GM10266 (cell line): ENCODE data around the gene ZSWIM6.

Experiments
- DNase-seq: peaks from one replicate; pipeline ENCODE4 v3.0.0; 2012; ENCODE audit errors: extremely low spot score
- TF ChIP-seq, protein P1 (sequence below): IDR thresholded peaks from 2 replicates; pipeline ENCODE4 v1.5.1; 2012; ENCODE audit warnings: mild to moderate bottlenecking, low read depth; ENCODE audit not compliant: control insufficient read depth, insufficient read depth; ENCODE audit errors: missing control alignments

The ZSWIM6 gene

DNA sequence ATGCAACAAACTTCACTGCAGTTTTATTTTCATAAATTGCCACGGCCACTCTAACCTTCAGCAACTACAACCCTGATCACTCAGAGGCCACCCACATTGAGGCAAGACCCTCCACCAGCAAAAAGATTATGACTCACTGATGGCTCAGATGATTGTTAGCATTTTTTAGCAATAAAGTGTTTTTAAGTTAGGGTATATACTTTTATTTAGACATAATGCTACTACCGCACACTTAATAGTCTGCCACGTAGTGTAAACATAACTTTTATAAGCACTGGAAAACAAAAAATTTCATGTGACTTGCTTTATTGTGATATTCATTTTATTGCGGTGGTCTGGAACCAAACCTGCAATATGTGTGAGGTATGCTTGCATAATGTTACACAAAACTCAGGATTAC is 257.9 kb downstream of the ZSWIM6 start:
- DNase-seq: no peak

DNA sequence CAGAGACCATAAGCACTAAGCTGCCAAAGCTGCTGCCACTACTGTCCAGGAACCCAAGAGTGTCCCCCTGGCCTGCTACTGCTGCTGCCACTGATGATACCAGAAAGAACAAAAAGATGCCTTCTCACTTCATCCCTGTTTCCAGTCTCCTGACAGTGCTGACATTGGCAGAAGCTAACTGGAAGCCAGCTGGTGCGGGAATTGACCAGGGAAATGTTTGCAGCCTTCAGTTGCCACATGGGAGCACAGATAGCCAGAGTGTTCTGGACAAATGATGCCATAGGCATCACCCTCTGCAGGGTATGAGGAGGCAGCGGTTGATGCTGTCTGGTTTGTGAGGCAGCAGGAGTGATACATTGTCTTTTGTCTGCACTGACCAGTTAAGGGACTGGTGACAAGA is 258.4 kb downstream of the ZSWIM6 start:
- TF ChIP-seq, protein P1, sequence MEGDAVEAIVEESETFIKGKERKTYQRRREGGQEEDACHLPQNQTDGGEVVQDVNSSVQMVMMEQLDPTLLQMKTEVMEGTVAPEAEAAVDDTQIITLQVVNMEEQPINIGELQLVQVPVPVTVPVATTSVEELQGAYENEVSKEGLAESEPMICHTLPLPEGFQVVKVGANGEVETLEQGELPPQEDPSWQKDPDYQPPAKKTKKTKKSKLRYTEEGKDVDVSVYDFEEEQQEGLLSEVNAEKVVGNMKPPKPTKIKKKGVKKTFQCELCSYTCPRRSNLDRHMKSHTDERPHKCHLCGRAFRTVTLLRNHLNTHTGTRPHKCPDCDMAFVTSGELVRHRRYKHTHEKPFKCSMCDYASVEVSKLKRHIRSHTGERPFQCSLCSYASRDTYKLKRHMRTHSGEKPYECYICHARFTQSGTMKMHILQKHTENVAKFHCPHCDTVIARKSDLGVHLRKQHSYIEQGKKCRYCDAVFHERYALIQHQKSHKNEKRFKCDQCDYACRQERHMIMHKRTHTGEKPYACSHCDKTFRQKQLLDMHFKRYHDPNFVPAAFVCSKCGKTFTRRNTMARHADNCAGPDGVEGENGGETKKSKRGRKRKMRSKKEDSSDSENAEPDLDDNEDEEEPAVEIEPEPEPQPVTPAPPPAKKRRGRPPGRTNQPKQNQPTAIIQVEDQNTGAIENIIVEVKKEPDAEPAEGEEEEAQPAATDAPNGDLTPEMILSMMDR: no peak
- no peak for DNase-seq

More for the DNA sequence above, 257.9 kb downstream of the ZSWIM6 start:
- TF ChIP-seq, protein P1: no peak

DNA sequence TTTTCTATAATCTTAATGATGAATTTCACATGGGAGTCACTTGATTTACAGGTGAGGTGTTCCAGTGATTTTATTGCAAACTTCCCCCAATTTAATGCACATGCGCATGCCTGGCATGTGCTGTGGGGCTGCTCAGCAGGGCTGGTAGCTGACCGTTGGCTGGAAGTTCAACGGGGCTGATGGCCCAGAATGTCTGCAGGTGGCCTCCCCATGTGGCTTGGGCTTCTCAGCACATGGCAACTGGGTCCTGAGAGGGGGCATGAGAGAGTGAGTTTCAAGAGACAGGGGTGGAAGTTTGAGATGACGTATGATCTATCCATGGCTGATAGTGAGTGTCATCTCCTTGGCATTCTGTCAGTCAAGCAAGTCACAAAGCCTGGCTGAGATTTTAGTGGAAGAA is 259.8 kb downstream of the ZSWIM6 start:
- TF ChIP-seq, protein P1: no peak
- no peak for DNase-seq

DNA sequence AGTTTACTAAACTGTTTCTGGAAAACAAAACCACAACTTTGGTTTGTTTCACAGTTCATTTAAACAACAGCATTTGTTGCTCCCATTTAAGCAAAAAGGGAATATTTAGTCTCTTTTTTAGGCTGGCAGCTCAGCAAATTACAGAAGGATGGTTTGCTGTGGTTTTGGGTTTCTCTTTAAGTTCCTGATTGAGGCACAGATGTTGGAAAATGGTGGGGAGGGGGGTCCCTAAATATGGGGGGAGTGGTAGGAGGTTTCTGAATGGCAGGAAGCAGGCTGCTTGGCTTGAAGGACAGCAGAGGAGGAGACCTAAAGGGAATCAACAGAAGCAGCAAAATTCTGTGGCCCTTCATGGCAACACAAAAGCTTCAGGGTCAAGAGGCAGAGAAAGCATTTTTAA is 263.4 kb downstream of the ZSWIM6 start:
- no peak for DNase-seq
- TF ChIP-seq, protein P1: no peak
